Keratinocyte (primary cell): ENCODE data around the gene GPR176. TPM values are rescaled to one million over a fixed set of nuclear protein-coding genes. Genes with fewer than 3 reads are reported as not detected.

ENCODE experiments used
- DNase-seq: peaks from one replicate; pipeline ENCODE4 v3.0.0-alpha.2; 2011; ENCODE audit warnings: low read depth, missing footprints, low spot score
- FAIRE-seq: peaks from 2 replicates; lab custom pipeline; 2011; peaks lifted over from hg19 to GRCh38; lab: Jason Lieb, UNC
- H2AFZ ChIP-seq: 2 replicates; pipeline ENCODE4 v1.6.0; 2012; ENCODE audit warnings: low read length, control low read depth, inconsistent platforms; ENCODE audit not compliant: control insufficient read depth
- H3K27ac ChIP-seq: 2 replicates; pipeline ENCODE4 v1.5.1; 2011; ENCODE audit warnings: low read length; ENCODE audit not compliant: control insufficient read depth, insufficient read depth
- H3K27me3 ChIP-seq: 3 replicates; pipeline ENCODE4 v1.6.0; 2011; ENCODE audit warnings: low read length; ENCODE audit not compliant: control insufficient read depth, insufficient read depth; ENCODE audit errors: extremely low read depth
- H3K36me3 ChIP-seq, 2 experiments: 2 replicates in 1 of 2; 3 replicates in 1 of 2; pipeline ENCODE4 v1.5.1; 2011; ENCODE audit warnings: low read length in 2 of 2, mild to moderate bottlenecking in 1 of 2; ENCODE audit not compliant: control insufficient read depth in 2 of 2, insufficient read depth in 2 of 2; ENCODE audit errors: extremely low read depth in 1 of 2
- H3K4me1 ChIP-seq: 3 replicates; pipeline ENCODE4 v1.5.1; 2011; ENCODE audit warnings: low read length; ENCODE audit not compliant: control insufficient read depth, insufficient read depth; ENCODE audit errors: extremely low read depth
- H3K4me2 ChIP-seq: 3 replicates; pipeline ENCODE4 v1.6.0; 2011; ENCODE audit warnings: low read depth, low read length; ENCODE audit not compliant: control insufficient read depth, insufficient read depth; ENCODE audit errors: extremely low read depth
- H3K4me3 ChIP-seq, 3 experiments: fragments of 200-600 bp in 1 of 3; sonication (generic) in 1 of 3; 2 replicates in 2 of 3; 3 replicates in 1 of 3; pipeline ENCODE4 v1.5.1; 2011 to 2016; ENCODE audit warnings: low read length in 3 of 3, mild to moderate bottlenecking in 3 of 3, control low read depth in 2 of 3, inconsistent platforms in 1 of 3, low read depth in 1 of 3, mixed read lengths in 1 of 3, mixed run types in 1 of 3, moderate library complexity in 1 of 3; ENCODE audit not compliant: control insufficient read depth in 2 of 3, insufficient read depth in 2 of 3; ENCODE audit errors: extremely low read depth in 1 of 3
- H3K79me2 ChIP-seq: 2 replicates; pipeline ENCODE4 v1.6.0; 2012; ENCODE audit warnings: low read length; ENCODE audit not compliant: control insufficient read depth, insufficient read depth
- H3K9ac ChIP-seq: 3 replicates; pipeline ENCODE4 v1.6.0; 2011; ENCODE audit warnings: low read length; ENCODE audit not compliant: control insufficient read depth, insufficient read depth; ENCODE audit errors: extremely low read depth
- H3K9me1 ChIP-seq: 3 replicates; pipeline ENCODE4 v1.6.0; 2011; ENCODE audit warnings: low read length; ENCODE audit not compliant: control insufficient read depth, insufficient read depth; ENCODE audit errors: extremely low read depth
- H3K9me3 ChIP-seq: 2 replicates; pipeline ENCODE4 v1.5.1; 2012; ENCODE audit warnings: low read depth, low read length; ENCODE audit not compliant: control insufficient read depth
- H4K20me1 ChIP-seq: 3 replicates; pipeline ENCODE4 v1.6.0; 2011; ENCODE audit warnings: low read length; ENCODE audit not compliant: control insufficient read depth, insufficient read depth; ENCODE audit errors: extremely low read depth
- CTCF ChIP-seq, 3 experiments: IDR thresholded peaks in 1 of 3; conservative IDR thresholded peaks in 1 of 3; optimal IDR thresholded peaks in 1 of 3; 2 replicates in 2 of 3; 3 replicates in 1 of 3; pipeline versions ENCODE3 to v1.5.1; 2011; ENCODE audit warnings: low read length in 3 of 3, mild to moderate bottlenecking in 3 of 3, moderate library complexity in 2 of 3, control low read depth in 1 of 3, inconsistent platforms in 1 of 3; ENCODE audit not compliant: insufficient read depth in 2 of 3; ENCODE audit errors: extremely low read depth in 1 of 3
- EZH2 ChIP-seq: IDR thresholded peaks from one replicate; pipeline ENCODE4 v1.6.1; 2012; ENCODE audit warnings: inconsistent platforms, mild to moderate bottlenecking, low read length, moderate library complexity
- dilution Hi-C: fragments of 300-500 bp; cut with MboI; formaldehyde crosslinking; loops from one replicate; pipeline ENCODE4 v1.7.0; 2020; ENCODE audit warnings: low sequenced_read_pairs; ENCODE audit not compliant: extremely low pct_ligation_motif_present
- polyA plus RNA-seq, 5 experiments: library from polyadenylated mRNA; depleted of rRNA in 3 of 5; stranded (reverse) in 3 of 5; stranded (forward) in 1 of 5; unstranded in 1 of 5; fragments of >200 nt; gene quantifications; 1 replicate in 1 of 5; 2 replicates in 3 of 5; 3 replicates in 1 of 5; pipeline versions ENCODE4 v1.2.1 to v1.2.3, GENCODE V29; 2011 to 2012; ENCODE audit warnings: missing spikeins in 2 of 5, low read depth in 1 of 5, low replicate concordance in 1 of 5

GPR176 gene
- polyA plus RNA-seq, 1 donor (not counting 4 experiments of a cell fraction or from before 2014, with no cell fraction given), result 12.5 TPM

- no peak overlapping the region for H3K4me2 ChIP-seq
- H3K9me1 ChIP-seq, result no peaks in the 10 kb centered on the region
- H3K4me1 ChIP-seq, result peaks cover 12% of the 10 kb centered on the region
- no peaks in the 10 kb centered on the region for H4K20me1 ChIP-seq
- H3K36me3 ChIP-seq, result no peaks in the 10 kb centered on the region
- no peak for TF ChIP-seq EZH2
- peaks cover 7% of the 10 kb centered on the region for H3K79me2 ChIP-seq
- H2AFZ ChIP-seq, result no peak overlapping the region
- H3K27me3 ChIP-seq, result no peaks in the 10 kb centered on the region
- no peak for FAIRE-seq
- H3K4me3 ChIP-seq, result no peak overlapping the region
- dilution Hi-C loops, result no loop called here
- no peak for DNase-seq
- no peak overlapping the region for H3K27ac ChIP-seq
- no peak overlapping the region for H3K9ac ChIP-seq
- no peaks in the 10 kb centered on the region for H3K9me3 ChIP-seq
Measured at GRCh38 chr15:39881790-39882189, 38.3 kb downstream of the GPR176 start.

- H3K36me3 ChIP-seq, result no peaks in the 10 kb centered on the region
- H3K27me3 ChIP-seq, result no peaks in the 10 kb centered on the region
- FAIRE-seq (no peak), DNase-seq (no peak)
- no peak for TF ChIP-seq CTCF (optimal IDR thresholded peaks at IDR 0.05 in 1 of 3, IDR thresholded peaks at IDR 0.05 in 1 of 3, conservative IDR thresholded peaks at IDR 0.05 in 1 of 3; ENCODE audit: extremely low read depth in 1 of 3, insufficient read depth in 2 of 3, low read length in 3 of 3)
- no peak for TF ChIP-seq EZH2
- H3K4me2 ChIP-seq, result no peak overlapping the region
- no peak overlapping the region for H2AFZ ChIP-seq
- H4K20me1 ChIP-seq, result no peaks in the 10 kb centered on the region
- H3K4me3 ChIP-seq, result no peak overlapping the region
- peaks cover 7% of the 10 kb centered on the region for H3K79me2 ChIP-seq
- dilution Hi-C loops, result no loop called here
- no peak overlapping the region for H3K27ac ChIP-seq
- H3K9me3 ChIP-seq, result no peaks in the 10 kb centered on the region
- no peaks in the 10 kb centered on the region for H3K9me1 ChIP-seq
- H3K9ac ChIP-seq, result no peak overlapping the region
- peaks cover 4% of the 10 kb centered on the region for H3K4me1 ChIP-seq
Measured at GRCh38 chr15:39880718-39881387, 39.2 kb downstream of the GPR176 start.

GRCh38 chr15:39878406-39878785 lies 41.7 kb downstream of the GPR176 start:
- Histone ChIP-seq H3K4me1 (peaks cover 3% of the 10 kb centered on the region), H3K9me1 (no peaks in the 10 kb centered on the region), H3K27ac (peak overlapping the region; percentile 50), H3K36me3 (no peaks in the 10 kb centered on the region), H4K20me1 (no peaks in the 10 kb centered on the region), H2AFZ (no peak overlapping the region), H3K9me3 (no peaks in the 10 kb centered on the region), H3K27me3 (no peaks in the 10 kb centered on the region), H3K4me3 (no peak overlapping the region), H3K4me2 (no peak overlapping the region), H3K9ac (no peak overlapping the region), H3K79me2 (peaks cover 5% of the 10 kb centered on the region)
- TF ChIP-seq CTCF (optimal IDR thresholded peaks at IDR 0.05 in 1 of 3, IDR thresholded peaks at IDR 0.05 in 1 of 3, conservative IDR thresholded peaks at IDR 0.05 in 1 of 3; ENCODE audit: extremely low read depth in 1 of 3, insufficient read depth in 2 of 3, low read length in 3 of 3), result no peak
- no peak for TF ChIP-seq EZH2
- FAIRE-seq (no peak), DNase-seq (no peak)
- dilution Hi-C loops, result no loop called here
